Neural cell (in vitro differentiated cells): ENCODE data around the gene CAMKMT.

Experiments
- CTCF ChIP-seq: fragments of 450-650 bp; IDR thresholded peaks from 2 replicates; pipeline ENCODE4 v1.5.1; 2014; ENCODE audit warnings: antibody characterized with exemption, mild to moderate bottlenecking, moderate library complexity; ENCODE audit not compliant: poor library complexity, severe bottlenecking
- EP300 ChIP-seq: fragments of 450-650 bp; conservative IDR thresholded peaks from 2 replicates; pipeline ENCODE4 v1.6.1; 2014; ENCODE audit warnings: antibody characterized with exemption, mild to moderate bottlenecking, moderate library complexity; ENCODE audit not compliant: poor library complexity, severe bottlenecking
- POLR2AphosphoS5 ChIP-seq: IDR thresholded peaks from 2 replicates; pipeline ENCODE4 v1.6.1; 2012
- RAD21 ChIP-seq: fragments of 450-650 bp; conservative IDR thresholded peaks from 2 replicates; pipeline ENCODE4 v1.6.1; 2014; ENCODE audit warnings: antibody characterized with exemption, mild to moderate bottlenecking, moderate library complexity

- TF ChIP-seq CTCF = no peak
- no peak for TF ChIP-seq EP300
- no peak for TF ChIP-seq RAD21
- no peak for TF ChIP-seq POLR2AphosphoS5
These were observed 277.7 kb downstream of the CAMKMT start for GRCh38 chr2:44639399-44639798.
